ENCODE results near the gene CLPSL2.

The CLPSL2 gene, protein sequence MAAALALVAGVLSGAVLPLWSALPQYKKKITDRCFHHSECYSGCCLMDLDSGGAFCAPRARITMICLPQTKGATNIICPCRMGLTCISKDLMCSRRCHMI

DNA sequence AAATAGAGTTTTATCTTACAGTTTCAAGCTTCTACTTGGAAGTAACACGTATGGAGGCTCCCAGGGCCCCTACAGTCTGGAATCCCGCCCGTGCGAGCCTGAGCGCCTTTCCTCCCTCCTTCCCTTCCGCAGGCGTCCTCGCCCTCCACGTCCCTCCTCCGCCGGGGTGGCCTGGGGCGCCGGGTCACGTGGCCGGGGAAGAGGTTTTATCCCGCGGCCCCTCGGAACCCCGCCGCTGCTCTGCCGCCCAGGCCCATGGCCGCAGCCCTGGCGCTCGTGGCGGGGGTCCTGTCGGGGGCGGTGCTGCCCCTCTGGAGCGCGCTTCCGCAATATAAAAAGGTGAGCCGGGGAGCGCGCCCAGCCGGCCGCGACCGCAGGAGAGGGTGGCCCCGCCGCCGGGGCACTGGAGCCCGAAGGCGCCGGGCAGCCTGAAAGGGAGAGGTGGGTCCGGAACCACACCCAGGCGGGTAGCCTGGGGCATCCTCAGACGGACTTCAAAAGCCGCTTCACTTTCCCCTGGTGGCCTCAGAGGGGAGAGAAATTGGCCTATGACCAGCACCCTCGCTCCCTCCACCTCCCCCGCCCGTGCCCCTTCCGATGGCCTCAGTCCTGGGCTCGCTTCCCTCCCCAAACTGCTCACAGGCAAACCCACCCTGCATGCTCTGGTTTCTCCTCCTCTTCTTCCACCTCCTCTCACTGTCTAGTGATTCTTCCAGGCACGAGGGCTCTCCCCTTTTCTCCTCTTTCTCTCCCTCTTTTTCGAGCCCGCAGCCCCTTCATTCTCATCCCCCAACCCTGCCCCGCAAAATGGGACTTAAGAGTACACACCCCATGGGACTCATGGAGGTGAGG lies at the start of gene CLPSL2:
Gene CLPSL2 (plus strand): TSS at position 235 of the 852 bp plus-strand sequence. CDS start 21 bp downstream, at position 256.
- peak within 1 kb of the TSS; percentile 22; the same call in 1 of the 2 replicates for H3K27ac ChIP-seq
- TF ChIP-seq, protein P1, sequence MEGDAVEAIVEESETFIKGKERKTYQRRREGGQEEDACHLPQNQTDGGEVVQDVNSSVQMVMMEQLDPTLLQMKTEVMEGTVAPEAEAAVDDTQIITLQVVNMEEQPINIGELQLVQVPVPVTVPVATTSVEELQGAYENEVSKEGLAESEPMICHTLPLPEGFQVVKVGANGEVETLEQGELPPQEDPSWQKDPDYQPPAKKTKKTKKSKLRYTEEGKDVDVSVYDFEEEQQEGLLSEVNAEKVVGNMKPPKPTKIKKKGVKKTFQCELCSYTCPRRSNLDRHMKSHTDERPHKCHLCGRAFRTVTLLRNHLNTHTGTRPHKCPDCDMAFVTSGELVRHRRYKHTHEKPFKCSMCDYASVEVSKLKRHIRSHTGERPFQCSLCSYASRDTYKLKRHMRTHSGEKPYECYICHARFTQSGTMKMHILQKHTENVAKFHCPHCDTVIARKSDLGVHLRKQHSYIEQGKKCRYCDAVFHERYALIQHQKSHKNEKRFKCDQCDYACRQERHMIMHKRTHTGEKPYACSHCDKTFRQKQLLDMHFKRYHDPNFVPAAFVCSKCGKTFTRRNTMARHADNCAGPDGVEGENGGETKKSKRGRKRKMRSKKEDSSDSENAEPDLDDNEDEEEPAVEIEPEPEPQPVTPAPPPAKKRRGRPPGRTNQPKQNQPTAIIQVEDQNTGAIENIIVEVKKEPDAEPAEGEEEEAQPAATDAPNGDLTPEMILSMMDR (conservative IDR thresholded peaks at IDR 0.05): no peak; the same call in 1 of the 2 replicates

DNA sequence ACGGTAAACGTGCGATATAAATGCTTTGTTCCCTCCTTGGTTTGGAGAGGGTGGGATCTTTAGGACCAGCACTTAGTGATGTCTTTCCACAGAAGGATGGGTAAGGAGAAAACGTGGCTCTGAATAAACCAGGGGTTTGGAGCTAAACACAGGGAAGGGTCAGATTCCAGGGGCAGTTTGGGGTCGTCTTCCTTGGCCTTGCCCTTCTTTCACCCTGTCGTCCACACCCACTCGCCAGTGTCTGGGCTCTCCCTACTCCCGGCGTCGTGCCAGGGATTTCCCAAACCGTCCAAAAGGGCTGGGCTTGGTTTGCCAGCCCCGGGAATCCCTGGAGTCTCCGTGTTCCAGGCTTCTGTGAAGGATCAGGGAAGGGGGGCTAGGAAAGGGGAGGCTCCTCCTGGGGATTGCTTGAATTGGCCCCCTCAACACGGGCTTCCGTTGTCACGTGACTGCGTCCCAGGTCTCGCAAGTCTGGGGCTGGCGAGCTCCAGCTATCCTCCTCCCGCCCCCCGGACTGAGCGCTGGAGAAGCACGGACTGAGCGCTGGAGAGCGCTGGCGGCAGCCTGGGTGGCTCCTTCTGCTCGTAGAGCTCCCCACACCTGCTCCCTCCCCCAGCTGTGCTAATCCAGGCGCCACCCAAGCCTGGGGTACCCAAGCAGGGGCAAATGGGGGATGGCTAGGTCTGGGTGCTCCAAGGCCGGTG lies 49.0 kb upstream of the CLPSL2 start:
- H3K27ac ChIP-seq: peak overlapping the region; percentile 100
- TF ChIP-seq, protein P1 (conservative IDR thresholded peaks at IDR 0.05): no peak

DNA sequence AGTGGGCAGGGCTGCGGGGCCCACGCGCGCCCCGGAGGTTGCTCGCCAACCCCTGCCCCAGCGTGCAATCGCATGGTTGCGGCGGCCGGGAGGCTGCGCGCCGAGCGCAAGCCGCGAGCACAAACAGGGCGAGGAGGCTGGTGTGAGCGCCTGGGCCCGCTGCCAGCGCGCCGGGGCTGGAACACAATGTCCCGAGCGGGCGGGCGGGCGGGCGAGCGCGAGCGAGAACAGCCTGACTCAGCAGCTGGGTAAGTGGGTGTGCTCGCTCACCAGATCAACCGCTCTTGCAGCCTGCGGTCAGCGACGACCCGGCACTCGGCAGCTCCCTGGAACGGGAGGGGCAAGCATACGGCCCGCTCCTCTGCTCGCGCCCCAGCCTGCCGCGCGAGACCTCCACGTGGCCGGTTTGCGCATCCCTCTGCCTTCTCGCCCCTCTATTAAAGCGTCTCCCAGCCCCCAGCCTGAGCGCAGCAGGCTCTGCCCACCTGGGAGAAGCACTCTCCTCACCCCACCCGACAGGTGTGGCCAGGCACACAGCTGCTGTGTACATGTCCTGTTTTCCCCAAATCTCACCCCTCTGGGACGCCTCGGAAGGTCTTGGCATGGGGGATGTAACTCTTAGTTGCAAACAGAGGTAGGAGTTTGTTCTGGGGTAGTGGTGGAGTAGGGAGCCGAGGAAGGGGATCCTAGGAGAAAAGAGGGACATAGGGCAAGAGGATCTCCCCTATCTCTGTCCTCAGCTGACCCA lies 48.3 kb upstream of the CLPSL2 start:
- peak overlapping the region; percentile 100 for H3K27ac ChIP-seq
- TF ChIP-seq, protein P1 (conservative IDR thresholded peaks at IDR 0.05): no peak

DNA sequence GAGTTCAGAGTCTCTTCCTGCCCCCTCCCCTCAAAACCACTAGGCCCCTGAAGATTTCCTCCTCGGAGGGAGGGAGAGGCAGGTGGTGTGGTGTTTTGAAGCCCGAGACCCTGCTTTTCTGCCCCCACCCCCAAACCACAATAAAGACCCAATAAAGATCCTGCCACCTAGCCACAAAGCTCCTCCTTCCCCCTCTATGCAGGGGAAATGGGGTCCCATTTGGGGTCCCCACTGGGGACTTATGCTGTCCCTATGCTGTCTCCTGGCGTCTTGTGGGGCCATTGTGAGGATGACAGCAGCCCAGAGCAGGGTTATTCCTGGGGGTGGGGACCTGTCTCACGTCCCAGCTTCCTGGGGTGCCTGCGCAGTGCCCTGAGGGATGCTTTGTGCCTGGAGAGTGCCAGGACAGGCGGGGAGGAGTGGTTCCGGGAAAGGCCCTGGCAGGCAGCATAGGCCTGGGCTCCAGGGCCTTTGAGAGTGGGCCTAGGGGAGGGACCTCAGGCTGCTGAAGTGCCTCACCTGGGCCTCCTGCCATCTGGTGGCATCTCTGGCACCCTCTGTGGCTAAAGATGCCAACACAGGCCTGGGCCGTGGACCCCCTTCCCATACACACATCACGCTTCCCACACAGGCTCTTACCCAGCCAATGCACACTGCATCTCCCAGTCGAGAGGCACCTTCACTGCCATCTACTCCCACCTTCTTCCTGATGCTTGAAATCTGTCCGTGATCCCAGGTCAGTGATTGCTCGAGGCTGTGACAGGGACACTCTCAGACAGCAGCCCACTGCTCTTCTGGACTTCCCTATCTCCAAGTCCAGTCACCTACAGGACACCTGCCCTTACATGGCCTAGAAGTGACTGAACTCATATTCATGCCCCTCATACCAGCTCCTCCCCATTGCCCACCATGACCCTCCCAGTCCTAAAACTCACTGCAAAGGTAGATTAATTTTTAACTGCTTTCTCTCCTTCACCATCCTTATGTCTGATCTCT lies 47.4 kb upstream of the CLPSL2 start:
- TF ChIP-seq, protein P1 (conservative IDR thresholded peaks at IDR 0.05): peak; percentile 39
- peak overlapping the region; percentile 100 for H3K27ac ChIP-seq

DNA sequence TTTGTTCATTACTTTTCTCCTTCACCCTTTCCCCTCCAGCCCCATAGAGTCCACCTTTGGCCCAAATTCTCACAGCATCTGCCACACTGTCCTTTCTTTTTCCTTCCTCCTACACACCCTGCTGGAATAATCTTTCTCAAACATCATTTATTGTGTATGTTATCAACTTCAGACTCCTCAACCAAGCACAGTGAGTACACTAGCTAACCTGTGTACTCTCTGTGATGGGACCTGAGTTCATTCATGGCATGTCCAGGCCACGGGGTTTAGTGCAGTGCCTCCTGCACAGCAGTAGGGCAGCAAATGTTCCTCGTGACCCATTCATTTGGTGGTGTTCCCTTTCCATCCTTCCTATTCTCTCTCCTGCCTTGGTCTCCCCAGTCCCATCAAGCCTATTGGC lies 46.7 kb upstream of the CLPSL2 start:
- H3K27ac ChIP-seq: peak overlapping the region; percentile 100
- TF ChIP-seq, protein P1 (conservative IDR thresholded peaks at IDR 0.05): no peak

DNA sequence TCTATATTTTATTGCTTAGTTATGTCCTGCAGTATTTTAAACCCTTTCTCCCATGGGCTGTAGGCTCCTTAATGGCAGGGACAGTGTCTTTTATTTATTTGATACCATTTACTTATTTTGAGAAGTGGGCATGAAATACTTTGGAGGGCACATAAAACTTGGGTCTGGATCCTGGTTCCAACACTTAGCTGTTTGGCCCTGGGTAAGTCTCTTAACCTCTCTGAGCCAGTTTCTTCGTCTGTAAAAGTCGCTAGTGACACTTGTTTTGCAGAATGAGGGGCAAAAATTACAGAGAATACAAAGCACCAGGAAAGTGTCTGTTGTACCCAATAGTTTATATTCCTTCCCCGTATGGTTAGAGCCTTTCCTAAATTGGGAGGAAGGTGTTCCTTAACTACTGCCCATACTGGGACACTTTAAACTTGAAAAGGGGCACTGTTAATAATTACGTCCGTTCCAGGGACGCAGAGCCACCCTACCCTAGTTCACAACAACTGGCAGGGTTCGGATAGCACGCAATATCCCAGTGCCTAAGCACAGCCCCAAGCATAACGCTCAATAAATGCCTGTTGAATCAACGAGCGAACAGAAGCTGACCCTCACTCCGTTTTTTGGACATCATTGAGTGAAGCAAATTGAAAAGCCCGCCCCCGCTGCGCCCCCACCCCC lies 45.5 kb upstream of the CLPSL2 start:
- peak overlapping the region; percentile 100 for H3K27ac ChIP-seq
- TF ChIP-seq, protein P1 (conservative IDR thresholded peaks at IDR 0.05): no peak

All from VCaP (cell line).